NCI-H774 (cell line): ENCODE data around the gene ZBTB6.
"Not testable (repeated sequence)": the region's sequence is repeated elsewhere in the genome, so short reads cannot be mapped to it uniquely, and the experiment has no call there.

Experiments used
- DNase-seq: peaks from one replicate; lab custom pipeline; 2025; lab: John Stamatoyannopoulos, UW

ZBTB6 gene

GRCh38 chr9:122929796-122930354 lies 16.8 kb upstream of the ZBTB6 start:
- no peak for DNase-seq

- no peak for DNase-seq
Measured at GRCh38 chr9:122923947-122924346, 10.8 kb upstream of the ZBTB6 start.

- DNase-seq = no peak
Measured at GRCh38 chr9:122922713-122923112, 9.6 kb upstream of the ZBTB6 start.

GRCh38 chr9:122918310-122918709 lies 5.2 kb upstream of the ZBTB6 start:
- no peak for DNase-seq

- DNase-seq = no peak
Measured at GRCh38 chr9:122912671-122912963, 506 bp downstream of the ZBTB6 start.

GRCh38 chr9:122906122-122906521 lies 7.0 kb downstream of the ZBTB6 start:
- not testable (repeated sequence) for DNase-seq

- peak; percentile 100 for DNase-seq
Measured at GRCh38 chr9:122904823-122905710, 8.1 kb downstream of the ZBTB6 start, which contains the start of gene RC3H2. RC3H2 (minus strand) TSS chr9:122905359; CDS start chr9:122897509, 7,850 bp downstream.

- DNase-seq = peak; percentile 48
Measured at GRCh38 chr9:122904466-122904822, 8.7 kb downstream of the ZBTB6 start.

- no peak for DNase-seq
Measured at GRCh38 chr9:122900791-122901190, 12.3 kb downstream of the ZBTB6 start.

- no peak for DNase-seq
Measured at GRCh38 chr9:122897969-122898368, 15.2 kb downstream of the ZBTB6 start.

- DNase-seq = no peak
Measured at GRCh38 chr9:122888480-122888879, 24.6 kb downstream of the ZBTB6 start.

- no peak for DNase-seq
Measured at GRCh38 chr9:122883125-122883524, 30.0 kb downstream of the ZBTB6 start.

- DNase-seq = no peak
Measured at GRCh38 chr9:122879443-122879842, 33.7 kb downstream of the ZBTB6 start.

GRCh38 chr9:122875523-122875922 lies 37.6 kb downstream of the ZBTB6 start:
- DNase-seq = no peak

- DNase-seq = not testable (repeated sequence)
Measured at GRCh38 chr9:122867276-122867675, 45.8 kb downstream of the ZBTB6 start.

- DNase-seq = no peak
Measured at GRCh38 chr9:122866079-122866478, 47.0 kb downstream of the ZBTB6 start.

GRCh38 chr9:122865300-122865699 lies 47.8 kb downstream of the ZBTB6 start:
- DNase-seq = no peak

GRCh38 chr9:122863407-122863806 lies 49.7 kb downstream of the ZBTB6 start:
- no peak for DNase-seq

- DNase-seq = no peak
Measured at GRCh38 chr9:122860319-122861142, 52.6 kb downstream of the ZBTB6 start.
